Osteoblast (primary cell): ENCODE data around the gene NPPA. TPM values are rescaled to one million over a fixed set of nuclear protein-coding genes. Genes with fewer than 3 reads are reported as not detected.

Source experiments
- DNase-seq: peaks from one replicate; pipeline ENCODE4 v3.0.0; 2011; ENCODE audit warnings: low spot score, mixed read lengths; ENCODE audit not compliant: insufficient read length; ENCODE audit errors: missing footprints
- H2AFZ ChIP-seq: 2 replicates; pipeline ENCODE4 v1.6.0; 2011; ENCODE audit warnings: mild to moderate bottlenecking, low read length
- H3K27ac ChIP-seq: 2 replicates; pipeline ENCODE4 v1.5.1; 2011; ENCODE audit warnings: mild to moderate bottlenecking, low read depth, low read length, moderate library complexity
- H3K27me3 ChIP-seq: 2 replicates; pipeline ENCODE4 v1.6.0; 2012; ENCODE audit warnings: mild to moderate bottlenecking, control low read depth, inconsistent platforms, low read length, moderate library complexity; ENCODE audit not compliant: insufficient read depth
- H3K36me3 ChIP-seq: 2 replicates; pipeline ENCODE4 v1.5.1; 2011; ENCODE audit warnings: mild to moderate bottlenecking, low read length, control low read depth, moderate library complexity; ENCODE audit not compliant: insufficient read depth
- H3K4me1 ChIP-seq: 2 replicates; pipeline ENCODE4 v1.5.1; 2011; ENCODE audit warnings: mild to moderate bottlenecking, low read length, control low read depth, moderate library complexity; ENCODE audit not compliant: insufficient read depth
- H3K4me2 ChIP-seq: 2 replicates; pipeline ENCODE4 v1.6.0; 2011; ENCODE audit warnings: mild to moderate bottlenecking, low read length; ENCODE audit not compliant: insufficient read depth
- H3K4me3 ChIP-seq: fragments of 200-600 bp; sonication (generic); 3 replicates; pipeline ENCODE4 v1.5.1; 2012; ENCODE audit warnings: mild to moderate bottlenecking, low read length, inconsistent platforms; ENCODE audit not compliant: insufficient read depth
- H3K79me2 ChIP-seq: 2 replicates; pipeline ENCODE4 v1.6.0; 2012; ENCODE audit warnings: mild to moderate bottlenecking, low read length, control low read depth, inconsistent platforms; ENCODE audit not compliant: insufficient read depth
- H3K9me3 ChIP-seq: 2 replicates; pipeline ENCODE4 v1.5.1; 2011; ENCODE audit warnings: low read depth, low read length, control low read depth
- H4K20me1 ChIP-seq: 2 replicates; pipeline ENCODE4 v1.6.0; 2012; ENCODE audit warnings: mild to moderate bottlenecking, low read length, control low read depth; ENCODE audit not compliant: insufficient read depth
- CTCF ChIP-seq: IDR thresholded peaks from 2 replicates; pipeline ENCODE4 v1.5.1; 2011; ENCODE audit warnings: mild to moderate bottlenecking, low read depth, low read length, moderate library complexity; ENCODE audit errors: extremely low read depth
- total RNA-seq: library from RNA; depleted of rRNA; stranded (reverse); fragments of >200 nt; gene quantifications from 2 replicates; pipeline ENCODE4 v1.2.3, GENCODE V29; 2012

Gene NPPA
- total RNA-seq, 1 donor = not detected

GRCh38 chr1:11823366-11824137, 24.0 kb downstream of the NPPA start:
- TF ChIP-seq CTCF = no peak
- peak; percentile 15 for DNase-seq
- no peak overlapping the region for H3K4me2 ChIP-seq
- no peaks in the 10 kb centered on the region for H4K20me1 ChIP-seq
- H3K36me3 ChIP-seq = peaks cover 60% of the 10 kb centered on the region
- H3K27me3 ChIP-seq = no peaks in the 10 kb centered on the region
- H3K4me1 ChIP-seq = peaks cover 9% of the 10 kb centered on the region
- no peak overlapping the region for H3K27ac ChIP-seq
- no peak overlapping the region for H3K4me3 ChIP-seq
- no peaks in the 10 kb centered on the region for H3K9me3 ChIP-seq
- H2AFZ ChIP-seq = no peak overlapping the region
- no peaks in the 10 kb centered on the region for H3K79me2 ChIP-seq

DNA sequence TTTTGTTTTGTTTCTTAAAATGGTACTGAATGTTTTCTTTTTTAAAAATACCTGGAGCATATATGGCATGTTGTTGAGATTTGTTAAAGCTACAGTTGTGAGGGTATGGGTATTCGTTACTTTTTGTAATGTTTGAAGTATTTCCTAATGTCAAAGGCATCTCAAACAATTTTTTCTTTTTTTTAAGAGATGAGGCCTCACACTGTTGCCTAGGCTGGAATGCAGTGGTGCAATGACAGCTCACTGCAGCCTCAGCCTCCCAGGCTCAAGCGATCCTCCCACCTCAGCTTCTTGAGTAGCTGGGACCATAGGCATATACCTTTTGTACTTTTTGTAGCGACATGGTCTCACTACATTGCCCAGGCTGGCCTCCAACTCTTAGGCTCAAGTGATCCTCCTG, 25.5 kb downstream of the NPPA start:
- no peak for TF ChIP-seq CTCF
- Histone ChIP-seq H3K9me3 (no peaks in the 10 kb centered on the region), H2AFZ (no peak overlapping the region), H3K79me2 (no peaks in the 10 kb centered on the region), H3K27me3 (no peaks in the 10 kb centered on the region), H3K27ac (peak overlapping the region; percentile 44), H3K36me3 (peaks cover 61% of the 10 kb centered on the region), H3K4me2 (no peak overlapping the region), H3K4me3 (no peak overlapping the region), H3K4me1 (peaks cover 9% of the 10 kb centered on the region), H4K20me1 (no peaks in the 10 kb centered on the region)
- DNase-seq = no peak

DNA sequence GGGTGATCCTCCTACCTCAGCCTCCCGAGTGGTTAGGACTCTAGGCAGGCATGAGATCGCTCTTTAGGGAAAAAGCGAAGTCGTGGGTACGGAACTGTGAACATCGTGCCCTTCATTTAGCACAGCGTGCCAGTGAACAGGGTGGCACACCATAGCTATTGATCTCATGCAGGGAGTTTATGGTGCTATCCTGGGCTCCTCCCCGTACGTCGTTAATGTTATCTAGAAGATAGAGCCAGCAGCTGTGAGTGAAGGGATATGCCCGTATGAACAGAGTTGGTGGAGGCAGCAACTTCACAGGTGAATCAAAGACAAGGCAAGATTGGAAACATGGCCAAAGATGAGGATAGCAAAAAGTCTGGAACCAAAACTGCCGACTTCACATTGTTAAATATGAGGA, 30.4 kb downstream of the NPPA start:
- Histone ChIP-seq H3K4me1 (peaks cover 9% of the 10 kb centered on the region), H3K9me3 (no peaks in the 10 kb centered on the region), H3K27ac (no peak overlapping the region), H3K4me3 (no peak overlapping the region), H2AFZ (no peak overlapping the region), H3K27me3 (no peaks in the 10 kb centered on the region), H3K4me2 (no peak overlapping the region), H4K20me1 (peaks cover 11% of the 10 kb centered on the region), H3K36me3 (peaks cover 60% of the 10 kb centered on the region), H3K79me2 (peaks cover 29% of the 10 kb centered on the region)
- TF ChIP-seq CTCF = no peak
- no peak for DNase-seq

DNA sequence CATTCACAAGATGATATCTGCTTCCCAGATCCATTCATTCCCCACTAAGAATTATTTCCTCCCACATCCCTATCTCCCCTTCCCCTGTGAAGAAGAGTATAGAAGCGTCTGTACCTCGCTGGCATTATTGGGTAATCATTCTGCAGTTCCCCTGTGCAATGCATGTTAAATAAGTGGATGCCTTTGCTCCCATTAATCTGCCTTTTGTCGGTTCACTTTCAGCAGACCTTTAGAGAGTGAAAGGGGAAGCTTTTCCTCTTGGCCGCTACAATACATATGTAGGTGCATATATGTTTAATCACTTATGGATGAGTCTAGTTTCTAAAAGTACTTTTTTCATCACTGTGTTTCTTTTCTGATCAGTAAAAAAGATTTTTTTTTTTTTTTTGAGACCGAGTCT, 34.6 kb downstream of the NPPA start:
- Histone ChIP-seq H3K9me3 (no peaks in the 10 kb centered on the region), H3K4me1 (no peaks in the 10 kb centered on the region), H3K27me3 (no peaks in the 10 kb centered on the region), H3K27ac (no peak overlapping the region), H3K4me2 (no peak overlapping the region), H2AFZ (no peak overlapping the region), H4K20me1 (peaks cover 22% of the 10 kb centered on the region), H3K36me3 (peaks cover 70% of the 10 kb centered on the region), H3K4me3 (no peak overlapping the region), H3K79me2 (peaks cover 67% of the 10 kb centered on the region)
- no peak for TF ChIP-seq CTCF
- DNase-seq = no peak
